IPS DF 4.7 (cell line): Measurements from ENCODE around the gene USP47.

ENCODE experiments used
- DNase-seq: peaks from one replicate; pipeline ENCODE4 v3.0.0-alpha.2; 2013; ENCODE audit warnings: low spot score; ENCODE audit errors: extremely low read depth

The USP47 gene

GRCh38 chr11:11966826-11967668 is 125.3 kb downstream of the USP47 start:
- peak; percentile 49 for DNase-seq

GRCh38 chr11:11967669-11968510 is 126.1 kb downstream of the USP47 start:
- DNase-seq: no peak

GRCh38 chr11:11968511-11969280 is 126.9 kb downstream of the USP47 start:
- no peak for DNase-seq

- DNase-seq: no peak
Observed at GRCh38 chr11:11969380-11970215, 127.8 kb downstream of the USP47 start.

- DNase-seq: no peak
Observed at GRCh38 chr11:11970556-11970955, 128.8 kb downstream of the USP47 start.

- DNase-seq: no peak
Observed at GRCh38 chr11:11971906-11972547, 130.3 kb downstream of the USP47 start.

- no peak for DNase-seq
Observed at GRCh38 chr11:11972730-11973341, 131.1 kb downstream of the USP47 start.

GRCh38 chr11:11973361-11973800 is 131.6 kb downstream of the USP47 start:
- no peak for DNase-seq

- DNase-seq: no peak
Observed at GRCh38 chr11:11973866-11974265, 132.1 kb downstream of the USP47 start.

GRCh38 chr11:11975201-11976092 is 133.7 kb downstream of the USP47 start:
- no peak for DNase-seq

- no peak for DNase-seq
Observed at GRCh38 chr11:11976481-11977127, 134.8 kb downstream of the USP47 start.

GRCh38 chr11:11977206-11977938 is 135.6 kb downstream of the USP47 start:
- DNase-seq: no peak

- DNase-seq: no peak
Observed at GRCh38 chr11:11978098-11978637, 136.4 kb downstream of the USP47 start.

- no peak for DNase-seq
Observed at GRCh38 chr11:11978792-11979487, 137.2 kb downstream of the USP47 start.

- DNase-seq: no peak
Observed at GRCh38 chr11:11979488-11980117, 137.8 kb downstream of the USP47 start.

GRCh38 chr11:11980200-11980599 is 138.4 kb downstream of the USP47 start:
- no peak for DNase-seq
